Iris pigment epithelial cell (primary cell): ENCODE measurements around the gene PLCXD3.

ENCODE experiments used
- DNase-seq: peaks from one replicate; pipeline ENCODE4 v3.0.0-alpha.2; 2011; ENCODE audit warnings: low read depth

The PLCXD3 gene

GRCh38 chr5:41415242-41415641 lies 95.2 kb downstream of the PLCXD3 start:
- DNase-seq: peak; percentile 6

- DNase-seq: peak; percentile 95
Observed at GRCh38 chr5:41414598-41414997, 95.8 kb downstream of the PLCXD3 start.

GRCh38 chr5:41413074-41413473 lies 97.3 kb downstream of the PLCXD3 start:
- no peak for DNase-seq

GRCh38 chr5:41412496-41412895 lies 97.9 kb downstream of the PLCXD3 start:
- no peak for DNase-seq

- DNase-seq: no peak
Observed at GRCh38 chr5:41410737-41411136, 99.7 kb downstream of the PLCXD3 start.

- DNase-seq: peak; percentile 14
Observed at GRCh38 chr5:41410307-41410706, 100.1 kb downstream of the PLCXD3 start.

- peak; percentile 46 for DNase-seq
Observed at GRCh38 chr5:41408676-41409443, 101.5 kb downstream of the PLCXD3 start.

GRCh38 chr5:41406936-41407335 lies 103.5 kb downstream of the PLCXD3 start:
- DNase-seq: no peak

- DNase-seq: no peak
Observed at GRCh38 chr5:41406424-41406823, 104.0 kb downstream of the PLCXD3 start.

GRCh38 chr5:41404757-41405156 lies 105.6 kb downstream of the PLCXD3 start:
- DNase-seq: peak; percentile 32

- DNase-seq: peak; percentile 21
Observed at GRCh38 chr5:41403846-41404245, 106.6 kb downstream of the PLCXD3 start.

- no peak for DNase-seq
Observed at GRCh38 chr5:41402845-41403244, 107.6 kb downstream of the PLCXD3 start.

- DNase-seq: no peak
Observed at GRCh38 chr5:41399839-41400238, 110.6 kb downstream of the PLCXD3 start.

- DNase-seq: no peak
Observed at GRCh38 chr5:41392016-41392415, 118.4 kb downstream of the PLCXD3 start.

- DNase-seq: no peak
Observed at GRCh38 chr5:41374631-41375030, 135.8 kb downstream of the PLCXD3 start.

- DNase-seq: no peak
Observed at GRCh38 chr5:41373230-41373629, 137.2 kb downstream of the PLCXD3 start.

- no peak for DNase-seq
Observed at GRCh38 chr5:41371738-41372137, 138.7 kb downstream of the PLCXD3 start.

GRCh38 chr5:41370482-41370881 lies 139.9 kb downstream of the PLCXD3 start:
- DNase-seq: no peak

- no peak for DNase-seq
Observed at GRCh38 chr5:41369799-41370198, 140.6 kb downstream of the PLCXD3 start.

GRCh38 chr5:41368158-41368557 lies 142.2 kb downstream of the PLCXD3 start:
- peak; percentile 11 for DNase-seq

GRCh38 chr5:41365369-41365768 lies 145.0 kb downstream of the PLCXD3 start:
- no peak for DNase-seq

- DNase-seq: no peak
Observed at GRCh38 chr5:41364346-41364745, 146.1 kb downstream of the PLCXD3 start.

GRCh38 chr5:41363343-41363986 lies 146.9 kb downstream of the PLCXD3 start:
- DNase-seq: no peak

- DNase-seq: no peak
Observed at GRCh38 chr5:41356786-41357185, 153.6 kb downstream of the PLCXD3 start.
